GM18517 (cell line): ENCODE results near the gene PCIF1.
A peak's percentile ranks its signal among the peaks of the same experiment; 100 is the strongest.

Experiments
- ATAC-seq: cut with Tn5 transposase; IDR thresholded peaks from one replicate; pipeline ENCODE4 v1.9.1; 2021; ENCODE audit warnings: mild to moderate bottlenecking, moderate library complexity; ENCODE audit not compliant: unreplicated experiment

Gene PCIF1

DNA sequence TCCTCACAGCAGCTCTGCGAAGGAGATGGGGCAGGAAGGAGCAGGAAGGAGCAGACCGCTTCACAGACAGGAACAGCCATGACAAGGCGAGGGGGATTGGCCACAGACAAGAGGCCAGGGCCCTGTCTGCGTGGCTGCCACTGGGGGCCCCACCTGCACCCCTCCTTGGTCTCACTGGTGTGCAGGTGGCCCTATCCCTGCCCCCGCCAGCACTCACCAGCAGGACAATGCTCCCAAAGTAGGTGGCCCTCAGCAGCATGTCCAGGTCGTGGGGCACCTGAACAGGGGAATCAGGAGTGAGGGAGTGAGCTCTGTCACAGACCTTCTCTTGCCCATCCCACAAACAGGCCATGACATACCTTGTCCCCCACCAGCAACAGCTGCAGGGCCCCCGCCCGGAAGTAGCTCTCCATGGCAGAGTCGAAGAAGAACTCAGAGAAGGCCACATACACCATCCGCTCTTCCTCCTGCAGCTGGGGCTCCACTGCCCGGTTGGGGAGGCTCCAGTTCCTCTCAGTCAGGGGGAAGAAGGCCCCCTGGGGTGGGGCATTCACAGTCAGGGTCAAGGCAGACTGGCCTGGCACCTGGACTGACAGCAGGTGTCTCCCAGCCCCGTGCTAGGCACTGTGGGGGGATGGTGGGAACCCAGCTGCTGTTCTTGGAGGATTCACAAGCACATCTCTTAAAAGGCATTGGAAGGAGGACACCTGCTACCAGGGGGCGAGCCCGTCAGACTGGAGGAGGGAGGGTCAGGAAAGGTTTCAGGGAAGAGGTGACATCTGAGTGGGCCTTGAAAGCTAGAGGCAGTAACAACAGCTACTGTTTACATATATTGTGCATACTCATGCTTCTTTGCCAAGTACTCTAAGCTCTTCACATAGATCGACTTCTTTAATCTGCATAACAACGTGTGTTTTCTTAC lies 29.6 kb upstream of the PCIF1 start:
- no peak for ATAC-seq

- ATAC-seq: no peak
These were observed 28.9 kb upstream of the PCIF1 start for GRCh38 chr20:45905505-45906079.

DNA sequence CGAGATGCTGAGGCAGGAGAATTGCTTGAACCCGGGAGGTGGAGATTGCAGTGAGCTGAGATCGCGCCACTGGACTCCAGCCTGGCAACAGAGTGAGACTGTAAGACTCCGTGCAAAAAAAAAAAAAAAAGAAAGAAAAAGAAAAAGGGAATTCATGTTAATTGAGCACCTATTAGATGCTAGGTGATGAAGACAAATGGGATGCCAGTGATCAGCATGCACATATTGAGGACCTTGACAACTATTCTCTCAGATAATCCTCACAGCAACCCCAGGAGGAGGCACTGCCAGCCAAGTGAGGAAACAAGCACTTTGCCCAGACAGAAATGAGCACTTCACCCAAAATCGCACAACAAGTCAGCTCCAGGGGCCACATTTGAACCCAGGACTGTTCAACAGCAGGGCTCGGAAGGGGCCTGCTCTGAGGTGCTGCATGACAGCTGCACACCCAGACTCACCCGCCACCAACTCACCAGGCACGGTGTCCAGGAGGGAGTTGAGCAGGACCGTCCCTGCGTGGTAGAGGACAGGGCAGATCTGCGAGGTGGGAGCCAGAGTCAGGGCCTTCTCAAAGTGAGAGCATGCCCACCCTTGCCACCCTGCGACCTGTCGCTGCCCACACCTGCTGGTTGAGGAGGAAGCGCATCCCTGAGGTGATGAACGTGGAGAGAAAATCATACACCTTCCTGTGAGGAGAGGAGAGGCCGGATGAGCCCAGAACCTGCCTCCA lies 27.1 kb upstream of the PCIF1 start:
- ATAC-seq: no peak

DNA sequence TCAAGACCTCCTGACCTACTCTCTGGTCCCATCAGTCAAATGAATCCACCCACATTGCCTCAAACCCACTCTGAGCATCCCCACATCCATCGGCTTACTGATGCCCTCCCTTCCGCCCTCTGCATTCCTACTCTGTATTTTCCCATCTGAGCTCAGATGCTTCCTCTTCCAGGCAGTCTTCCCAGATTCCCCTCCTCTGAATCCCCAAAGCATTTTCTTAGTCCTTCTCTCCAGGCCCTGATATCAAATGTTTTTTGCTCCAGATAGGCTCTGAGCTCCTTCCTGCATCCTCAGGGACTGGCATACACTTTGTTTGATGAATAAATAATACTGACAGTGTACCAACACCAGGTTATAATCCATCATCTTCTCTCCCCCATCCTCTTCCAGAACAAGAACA lies 26.4 kb upstream of the PCIF1 start:
- ATAC-seq: no peak

DNA sequence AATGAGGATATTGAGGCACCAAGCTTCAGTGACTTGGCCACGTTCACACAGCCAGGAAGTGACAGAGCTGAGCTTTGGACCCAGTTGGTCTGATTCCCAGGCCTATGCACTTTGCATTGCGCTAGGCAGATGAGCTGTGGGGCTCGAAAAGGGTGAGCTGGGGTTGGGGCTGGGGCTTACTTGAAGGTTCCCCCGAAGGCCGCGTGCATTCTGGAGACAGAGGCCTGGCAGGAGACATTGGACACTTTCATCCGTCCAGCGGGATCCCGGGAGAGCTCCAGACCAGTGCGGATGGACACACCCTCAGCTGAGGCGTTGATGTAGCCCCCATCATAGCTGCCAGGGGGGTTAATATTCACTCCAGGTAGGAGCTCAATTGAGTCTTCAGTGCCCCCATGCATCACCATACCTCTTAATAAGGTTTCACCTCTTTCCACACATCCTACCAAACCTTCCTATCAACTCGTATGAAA lies 25.1 kb upstream of the PCIF1 start:
- no peak for ATAC-seq

DNA sequence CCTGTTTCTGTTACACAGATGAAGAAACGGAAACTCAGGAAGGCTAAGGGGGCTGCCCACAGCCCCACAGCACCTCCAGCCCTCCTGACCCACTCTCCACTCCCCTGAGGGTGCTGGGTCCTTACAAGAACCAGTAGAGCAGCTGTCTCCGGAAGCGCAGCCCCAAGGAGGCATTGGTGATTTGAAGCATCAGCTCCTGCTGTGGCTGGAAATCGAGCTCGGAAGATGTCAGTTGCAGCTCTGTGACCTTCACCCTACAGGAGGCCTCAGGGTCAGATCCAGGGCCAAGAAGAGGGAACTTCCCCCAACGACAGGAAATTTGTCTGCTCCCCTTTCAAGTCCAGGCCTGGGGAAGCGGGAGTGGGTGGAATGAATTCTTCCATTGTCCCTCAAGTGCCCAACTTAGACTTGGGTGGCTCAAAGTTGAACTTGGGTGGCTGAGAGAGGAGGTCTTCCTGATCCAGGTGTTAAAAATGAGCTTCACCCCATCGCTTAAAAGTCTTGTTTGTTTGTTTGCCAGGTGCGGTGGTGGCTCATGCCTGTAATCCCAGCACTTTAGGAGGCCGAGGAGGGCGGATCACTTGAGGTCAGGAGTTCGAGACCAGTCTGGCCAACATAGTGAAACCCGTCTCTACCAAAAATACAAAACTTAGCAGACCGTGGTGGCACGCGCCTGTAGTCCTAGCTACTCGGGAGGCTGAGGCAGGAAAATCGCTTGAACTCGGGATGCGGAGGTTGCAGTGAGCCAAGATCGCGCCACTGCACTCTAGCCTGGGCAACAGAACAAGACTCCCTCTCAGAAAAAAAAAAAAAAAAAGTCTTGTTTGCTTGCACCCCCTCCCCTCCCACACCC lies 24.4 kb upstream of the PCIF1 start:
- no peak for ATAC-seq

DNA sequence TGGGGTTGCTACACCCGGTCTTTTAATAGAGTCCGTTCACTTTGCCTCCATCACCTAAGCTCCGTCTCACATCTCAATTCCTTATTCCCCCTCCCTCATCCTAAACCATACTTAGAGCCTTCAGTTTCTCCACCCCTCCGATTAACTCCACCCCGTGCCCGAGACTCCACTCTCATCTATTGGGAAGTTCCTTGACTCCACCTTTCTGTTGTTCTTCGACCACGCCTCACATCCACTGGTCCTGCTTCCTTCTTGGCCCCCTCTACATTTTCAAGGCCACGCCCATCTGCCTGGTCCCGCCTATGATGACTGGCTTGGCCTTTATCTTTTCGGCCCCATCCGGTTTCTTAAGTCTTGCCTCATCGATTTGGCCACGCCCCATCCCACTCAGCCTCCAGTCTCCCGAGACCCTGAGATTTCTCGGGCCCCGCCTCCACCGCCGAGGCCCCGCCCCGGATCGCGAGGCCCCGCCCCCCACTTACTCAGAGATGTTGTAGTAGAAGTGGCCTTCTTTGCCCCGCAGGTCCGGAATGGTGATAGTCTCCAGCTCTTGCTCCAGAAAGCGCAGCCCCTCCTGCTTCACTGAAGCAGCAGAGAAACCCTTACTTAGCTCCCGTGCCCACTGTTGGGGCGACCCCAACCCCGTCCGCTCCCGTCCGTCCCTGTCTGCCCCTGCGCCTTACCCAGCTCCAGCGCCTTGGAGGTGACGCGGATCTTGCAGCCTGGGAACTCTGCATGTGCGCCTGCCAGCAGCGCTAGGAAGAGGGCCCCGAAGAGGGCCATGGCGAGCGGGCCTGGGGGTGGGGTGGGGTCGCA lies 23.6 kb upstream of the PCIF1 start:
- peak; percentile 83 for ATAC-seq

- no peak for ATAC-seq
These were observed 22.8 kb upstream of the PCIF1 start, which contains the start of gene PLTP for GRCh38 chr20:45911486-45912343. TSS of gene PLTP (minus strand) at chr20:45912155. CDS start at chr20:45911452, 703 bp downstream.

- ATAC-seq: no peak
These were observed 22.2 kb upstream of the PCIF1 start for GRCh38 chr20:45912344-45912682.

DNA sequence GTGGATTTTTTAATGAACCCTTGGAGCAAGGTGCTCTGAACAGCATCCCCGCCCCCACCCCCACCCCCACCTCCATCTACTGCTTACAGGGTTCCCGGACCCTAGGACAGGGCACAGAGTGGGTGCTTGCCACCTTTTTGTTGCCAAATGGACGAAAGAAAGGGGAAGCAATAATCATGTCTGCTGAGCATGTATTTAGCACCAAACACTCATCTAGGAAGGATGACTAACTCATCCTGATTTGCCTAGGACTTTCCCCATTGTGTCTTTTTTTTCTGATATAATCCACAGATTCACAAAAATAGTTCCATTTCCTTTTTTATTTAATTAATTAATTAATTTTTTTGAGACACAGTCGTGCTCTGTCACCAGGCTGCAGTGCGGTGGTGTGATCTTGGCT lies 21.4 kb upstream of the PCIF1 start:
- no peak for ATAC-seq

DNA sequence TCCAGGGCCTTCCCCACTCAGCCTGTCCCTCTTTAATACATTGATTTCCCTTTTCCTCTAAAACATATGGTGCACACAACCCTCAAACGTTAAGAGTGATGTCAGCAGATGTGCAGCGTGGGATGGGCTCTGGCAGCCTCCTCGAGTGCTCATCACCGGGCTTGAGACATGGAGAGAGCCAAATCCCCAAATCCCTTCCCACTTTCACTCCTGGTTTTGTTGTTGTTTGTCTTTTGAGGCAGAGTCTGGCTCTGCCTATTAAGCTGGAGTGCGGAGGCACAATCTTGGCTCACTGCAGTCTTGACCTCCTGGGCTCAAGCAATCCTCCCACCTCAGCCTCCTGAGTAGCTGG lies 16.7 kb upstream of the PCIF1 start:
- no peak for ATAC-seq

DNA sequence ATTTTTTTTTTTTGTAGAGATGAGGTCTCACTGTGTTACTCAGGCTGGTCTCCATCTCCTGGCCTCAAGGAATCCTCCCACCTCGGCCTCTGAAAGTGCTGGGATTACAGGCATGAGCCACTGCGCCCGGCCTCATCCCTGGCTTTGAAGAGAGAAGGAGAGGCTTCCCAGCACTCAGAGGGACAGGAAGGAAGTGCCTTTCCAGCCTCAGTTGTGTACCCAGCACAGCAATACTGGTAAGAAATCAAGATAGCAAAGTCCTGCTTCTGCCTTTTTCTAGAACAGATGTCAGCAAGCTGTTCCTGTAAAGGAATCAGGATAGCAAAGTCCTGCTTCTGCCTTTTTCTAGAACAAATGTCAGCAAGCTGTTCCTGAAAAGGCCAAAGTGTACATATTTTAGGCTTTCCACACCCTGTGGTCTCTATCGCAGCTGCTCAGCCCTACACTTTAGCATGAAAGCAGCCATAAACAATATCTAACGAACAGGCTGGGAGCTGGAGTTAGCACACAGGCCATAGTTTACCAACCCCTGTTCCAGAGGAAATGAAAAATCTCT lies 16.2 kb upstream of the PCIF1 start:
- ATAC-seq: no peak

- no peak for ATAC-seq
These were observed 15.5 kb upstream of the PCIF1 start for GRCh38 chr20:45918779-45919537.

DNA sequence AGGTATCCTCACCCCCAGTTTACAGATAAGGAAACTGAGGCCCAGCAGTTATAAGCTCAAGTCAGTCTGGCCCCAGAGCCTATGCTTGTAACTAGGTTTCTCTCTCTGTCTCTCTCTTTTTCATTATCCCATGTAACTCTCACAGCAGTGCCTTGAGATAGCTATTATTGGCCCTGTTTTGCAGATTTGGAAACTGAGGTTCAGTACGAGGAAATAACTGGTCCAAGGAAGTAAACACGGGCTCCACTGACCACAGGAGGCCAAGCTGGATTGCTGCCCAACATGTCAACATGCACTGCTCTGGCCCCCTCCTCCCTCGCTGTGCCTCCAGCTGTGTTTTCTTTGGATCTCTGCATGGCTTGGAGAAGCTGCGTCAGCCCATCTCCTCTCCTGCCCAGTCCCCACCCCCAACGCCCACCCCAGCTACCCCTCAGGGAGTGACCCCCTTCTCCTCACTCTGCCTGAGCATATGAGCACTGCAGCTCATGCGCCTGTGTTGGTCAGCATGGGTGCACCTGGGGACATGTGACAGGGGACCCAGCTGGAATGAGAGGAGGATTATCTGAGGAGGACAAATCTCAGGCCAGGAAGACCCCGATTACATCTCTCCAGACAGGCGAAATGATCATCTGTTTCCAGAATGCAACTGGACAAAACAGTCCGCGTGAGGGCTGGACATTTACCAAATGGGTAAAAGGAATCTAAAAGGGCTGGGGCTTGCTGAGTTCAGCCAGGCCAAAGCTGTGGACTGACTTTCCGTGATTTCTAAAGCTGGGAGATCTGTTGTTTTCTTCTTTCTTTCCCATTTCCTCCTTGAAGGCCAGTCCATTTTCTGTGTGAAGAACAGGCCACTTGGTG lies 14.7 kb upstream of the PCIF1 start:
- no peak for ATAC-seq

DNA sequence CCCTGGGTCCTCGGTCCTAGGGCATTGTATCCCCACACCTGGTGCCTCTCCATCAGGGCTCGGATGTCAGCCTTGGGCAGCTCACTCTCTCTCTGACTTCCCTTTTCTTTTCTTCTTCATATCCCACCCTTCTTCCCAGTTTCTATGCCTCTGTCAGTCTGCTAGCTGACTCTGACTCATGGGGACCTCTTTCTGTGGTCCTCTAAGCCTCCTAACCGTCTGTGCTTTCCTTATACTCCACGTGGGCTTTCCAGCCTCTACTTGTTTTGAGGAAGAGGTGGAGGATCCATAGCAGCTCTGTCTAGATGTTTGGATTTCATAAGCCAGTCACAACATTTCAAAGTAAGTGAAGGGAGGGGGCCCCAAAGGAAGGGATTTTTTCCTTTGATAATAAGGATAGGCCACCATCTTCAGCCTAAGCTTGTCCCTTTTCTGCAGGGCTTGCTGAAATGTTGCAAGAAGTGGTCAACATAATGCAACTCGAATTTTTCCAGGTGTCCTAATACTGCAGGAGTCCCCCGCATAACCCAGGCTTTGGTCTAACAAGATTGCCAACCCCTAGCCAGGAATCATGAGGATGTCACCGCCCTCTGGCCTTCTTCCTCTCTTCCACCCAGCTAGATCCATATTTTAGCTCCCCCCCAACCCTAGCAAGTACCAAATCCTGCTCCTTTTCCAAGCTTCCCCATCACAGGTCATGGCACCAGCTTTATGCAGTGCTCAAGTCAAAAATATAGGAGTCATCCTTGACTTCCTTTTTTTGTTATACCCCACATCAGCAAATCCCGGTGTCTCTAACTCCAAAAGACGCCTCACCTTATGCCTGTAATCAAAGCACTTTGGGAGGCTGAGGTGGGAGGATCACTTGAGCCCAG lies 13.8 kb upstream of the PCIF1 start:
- no peak for ATAC-seq
